ENCODE data around the gene JMJD8. TPM values are rescaled to one million over a fixed set of nuclear protein-coding genes. Genes with fewer than 3 reads are reported as not detected.

JMJD8 gene
- total RNA-seq, 1 donor from 2014 or later: 158 TPM

DNA sequence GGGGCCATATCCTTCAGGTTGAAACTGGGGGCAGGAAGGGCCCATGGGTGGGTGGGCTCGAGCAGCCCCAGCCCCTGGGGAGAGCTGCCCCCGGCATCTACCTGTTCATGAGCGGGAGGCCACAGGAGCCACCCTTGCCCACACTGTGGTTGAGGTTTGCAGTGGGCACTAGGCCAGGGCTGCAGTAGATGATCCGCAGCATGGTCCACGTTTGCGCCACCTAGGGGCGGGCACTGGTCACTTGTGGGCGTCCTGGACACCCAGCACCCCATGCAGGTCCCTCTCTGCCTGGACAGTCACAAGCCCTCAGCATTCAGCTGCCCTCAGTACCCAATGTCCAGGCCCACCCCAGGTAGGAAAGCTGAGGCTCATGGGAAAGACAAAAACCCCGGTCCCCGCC is 1.8 kb upstream of the JMJD8 start:
- H3K27me3 ChIP-seq: no peaks in the 10 kb centered on the region
- peaks cover 26 to 46% of the 10 kb centered on the region in 2 donors for H3K4me1 ChIP-seq
- no peak overlapping the region for H3K27ac ChIP-seq
- no peak for DNase-seq (ENCODE audit: low spot score in 2 of 2)
- no peaks in the 10 kb centered on the region for H3K9me3 ChIP-seq
- H3K36me3 ChIP-seq: peaks cover 20 to 36% of the 10 kb centered on the region in 2 donors
- TF ChIP-seq, protein P1, sequence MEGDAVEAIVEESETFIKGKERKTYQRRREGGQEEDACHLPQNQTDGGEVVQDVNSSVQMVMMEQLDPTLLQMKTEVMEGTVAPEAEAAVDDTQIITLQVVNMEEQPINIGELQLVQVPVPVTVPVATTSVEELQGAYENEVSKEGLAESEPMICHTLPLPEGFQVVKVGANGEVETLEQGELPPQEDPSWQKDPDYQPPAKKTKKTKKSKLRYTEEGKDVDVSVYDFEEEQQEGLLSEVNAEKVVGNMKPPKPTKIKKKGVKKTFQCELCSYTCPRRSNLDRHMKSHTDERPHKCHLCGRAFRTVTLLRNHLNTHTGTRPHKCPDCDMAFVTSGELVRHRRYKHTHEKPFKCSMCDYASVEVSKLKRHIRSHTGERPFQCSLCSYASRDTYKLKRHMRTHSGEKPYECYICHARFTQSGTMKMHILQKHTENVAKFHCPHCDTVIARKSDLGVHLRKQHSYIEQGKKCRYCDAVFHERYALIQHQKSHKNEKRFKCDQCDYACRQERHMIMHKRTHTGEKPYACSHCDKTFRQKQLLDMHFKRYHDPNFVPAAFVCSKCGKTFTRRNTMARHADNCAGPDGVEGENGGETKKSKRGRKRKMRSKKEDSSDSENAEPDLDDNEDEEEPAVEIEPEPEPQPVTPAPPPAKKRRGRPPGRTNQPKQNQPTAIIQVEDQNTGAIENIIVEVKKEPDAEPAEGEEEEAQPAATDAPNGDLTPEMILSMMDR (IDR thresholded peaks at IDR 0.05): peak in 1 of 3 experiments; percentile 19
- H3K4me3 ChIP-seq: no peak overlapping the region
- intact Hi-C loops (cut with DNase I): no loop called here

DNA sequence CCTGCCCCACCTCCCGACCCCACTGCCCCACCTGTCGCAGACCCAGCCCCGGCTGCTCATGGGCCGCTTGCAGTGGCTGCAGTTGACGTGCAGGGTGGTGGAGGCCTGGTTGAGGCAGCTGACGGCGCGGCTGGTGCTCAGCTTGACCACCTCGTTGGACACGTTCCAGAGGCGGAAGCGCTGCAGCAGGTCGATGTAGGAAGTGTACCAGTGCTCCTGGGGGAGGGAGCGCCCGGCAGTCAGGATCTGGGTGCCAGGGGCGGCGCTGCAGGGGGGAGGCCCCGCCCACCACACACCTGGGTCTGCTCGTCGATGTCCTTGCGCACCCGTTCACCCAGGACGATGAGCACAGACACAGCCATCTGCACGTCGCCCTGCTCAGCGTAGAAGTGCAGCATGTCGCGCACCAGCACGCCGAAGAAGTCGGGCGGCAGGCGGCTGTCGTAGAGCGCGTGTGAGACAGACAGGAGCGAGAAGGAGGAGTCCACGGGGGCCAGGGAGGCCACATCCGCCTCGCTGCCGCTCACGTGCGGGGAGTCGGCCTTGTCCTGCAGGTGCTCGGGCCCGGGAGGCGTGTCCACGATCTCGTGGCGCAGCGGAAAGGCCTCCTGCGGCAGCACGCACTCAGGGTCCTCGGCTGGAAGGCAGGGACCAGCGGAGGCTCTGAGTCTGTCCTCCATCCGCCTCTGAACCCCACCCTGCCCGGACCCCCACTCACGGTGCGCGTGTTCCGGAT is 995 bp upstream of the JMJD8 start:
- H3K36me3 ChIP-seq: peaks cover 20 to 36% of the 10 kb centered on the region in 2 donors
- no peaks in the 10 kb centered on the region for H3K27me3 ChIP-seq
- DNase-seq (ENCODE audit: low spot score in 2 of 2): no peak
- peak overlapping the region; percentile 68 to 72 for H3K27ac ChIP-seq
- H3K9me3 ChIP-seq: no peaks in the 10 kb centered on the region
- TF ChIP-seq, protein P1 (IDR thresholded peaks at IDR 0.05): no peak
- H3K4me3 ChIP-seq: peak overlapping the region in 1 of 2 donors; percentile 69
- peaks cover 31 to 50% of the 10 kb centered on the region in 2 donors for H3K4me1 ChIP-seq
- intact Hi-C loops (cut with DNase I): no loop called here

DNA sequence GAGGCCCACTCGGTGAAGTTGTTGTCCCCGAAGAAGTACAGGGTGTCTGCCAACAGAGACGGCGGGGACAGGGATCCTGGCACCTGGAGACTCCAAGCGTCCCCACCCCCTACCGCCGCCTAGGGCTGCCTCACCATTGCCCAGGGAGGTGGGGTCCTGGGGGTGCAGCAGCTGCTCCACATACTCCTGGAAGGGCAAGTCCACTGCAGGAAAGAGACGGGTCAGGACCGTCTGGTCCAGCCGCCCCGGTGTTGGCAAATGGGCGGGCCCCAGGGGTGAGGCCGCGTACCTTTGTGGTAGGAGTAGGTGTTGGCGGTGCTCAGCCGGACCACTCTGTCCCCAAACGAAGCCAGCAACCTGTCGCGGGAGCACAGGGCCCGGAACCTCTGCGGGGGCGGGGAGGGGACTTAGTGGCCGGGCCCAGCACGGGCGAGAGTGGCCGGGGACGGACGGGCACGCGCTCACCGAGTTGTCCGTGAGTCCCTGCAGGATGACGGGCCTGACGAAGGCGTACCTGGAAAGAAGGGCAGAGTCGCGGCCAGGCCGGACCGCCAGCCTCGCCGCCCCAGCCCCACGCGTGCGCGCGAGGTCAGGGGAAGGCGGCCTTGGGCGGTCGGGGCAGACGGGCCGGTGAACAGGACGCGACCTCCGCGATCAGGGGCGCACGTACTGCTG is 601 bp downstream of the JMJD8 start:
- intact Hi-C loops (cut with DNase I): no loop called here
- TF ChIP-seq, protein P1 (IDR thresholded peaks at IDR 0.05): no peak
- Histone ChIP-seq H3K4me3 (peak overlapping the region; percentile 64 to 69), H3K27ac (no peak overlapping the region), H3K9me3 (no peaks in the 10 kb centered on the region), H3K4me1 (peaks cover 20 to 36% of the 10 kb centered on the region in 2 donors), H3K27me3 (no peaks in the 10 kb centered on the region), H3K36me3 (peaks cover 20 to 36% of the 10 kb centered on the region in 2 donors)
- no peak for DNase-seq (ENCODE audit: low spot score in 2 of 2)

DNA sequence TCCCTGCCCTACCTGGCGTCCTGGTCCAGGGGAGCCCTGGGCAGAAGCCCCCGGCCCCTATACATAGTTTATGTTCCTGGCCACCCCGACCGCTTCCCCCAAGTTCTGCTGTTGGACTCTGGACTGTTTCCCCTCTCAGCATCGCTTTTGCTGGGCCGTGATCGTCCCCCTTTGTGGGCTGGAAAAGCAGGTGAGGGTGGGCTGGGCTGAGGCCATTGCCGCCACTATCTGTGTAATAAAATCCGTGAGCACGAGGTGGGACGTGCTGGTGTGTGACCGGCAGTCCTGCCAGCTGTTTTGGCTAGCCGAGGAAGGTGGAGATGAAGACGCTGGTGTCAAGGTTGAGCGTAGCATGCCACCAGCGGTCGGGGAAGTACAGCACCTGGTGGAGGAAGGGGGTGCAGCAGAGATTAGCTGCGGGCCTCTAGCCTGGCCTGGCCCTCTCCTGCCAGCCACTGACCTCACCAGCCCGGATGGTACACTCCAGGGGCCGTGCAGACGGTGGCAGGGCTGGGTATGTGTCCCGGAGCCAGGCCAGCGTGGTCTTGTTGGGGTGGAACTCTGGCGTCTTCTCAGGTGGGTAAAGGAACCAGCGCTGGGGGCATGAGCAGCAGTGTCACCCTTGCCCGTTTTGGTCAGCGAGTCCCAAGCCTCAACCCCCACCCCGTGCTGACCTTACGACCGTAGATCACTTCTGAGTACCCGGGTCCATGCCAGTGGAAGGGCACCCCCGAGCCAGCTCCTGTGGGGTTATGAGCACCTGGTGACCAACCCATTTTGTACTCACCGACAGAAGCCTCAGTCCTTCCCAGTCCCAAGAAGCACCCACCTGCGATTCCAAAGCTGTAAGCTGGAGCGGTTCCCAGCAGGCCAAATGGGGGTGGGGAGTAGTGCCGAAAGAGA is 1.4 kb downstream of the JMJD8 start:
- H3K27ac ChIP-seq: no peak overlapping the region
- H3K4me3 ChIP-seq: peak overlapping the region in 1 of 2 donors; percentile 89
- TF ChIP-seq, protein P1 (IDR thresholded peaks at IDR 0.05): no peak
- H3K27me3 ChIP-seq: no peaks in the 10 kb centered on the region
- H3K36me3 ChIP-seq: peaks cover 20 to 36% of the 10 kb centered on the region in 2 donors
- H3K9me3 ChIP-seq: no peaks in the 10 kb centered on the region
- intact Hi-C loops (cut with DNase I): no loop called here
- no peak for DNase-seq (ENCODE audit: low spot score in 2 of 2)
- peaks cover 20 to 36% of the 10 kb centered on the region in 2 donors for H3K4me1 ChIP-seq

DNA sequence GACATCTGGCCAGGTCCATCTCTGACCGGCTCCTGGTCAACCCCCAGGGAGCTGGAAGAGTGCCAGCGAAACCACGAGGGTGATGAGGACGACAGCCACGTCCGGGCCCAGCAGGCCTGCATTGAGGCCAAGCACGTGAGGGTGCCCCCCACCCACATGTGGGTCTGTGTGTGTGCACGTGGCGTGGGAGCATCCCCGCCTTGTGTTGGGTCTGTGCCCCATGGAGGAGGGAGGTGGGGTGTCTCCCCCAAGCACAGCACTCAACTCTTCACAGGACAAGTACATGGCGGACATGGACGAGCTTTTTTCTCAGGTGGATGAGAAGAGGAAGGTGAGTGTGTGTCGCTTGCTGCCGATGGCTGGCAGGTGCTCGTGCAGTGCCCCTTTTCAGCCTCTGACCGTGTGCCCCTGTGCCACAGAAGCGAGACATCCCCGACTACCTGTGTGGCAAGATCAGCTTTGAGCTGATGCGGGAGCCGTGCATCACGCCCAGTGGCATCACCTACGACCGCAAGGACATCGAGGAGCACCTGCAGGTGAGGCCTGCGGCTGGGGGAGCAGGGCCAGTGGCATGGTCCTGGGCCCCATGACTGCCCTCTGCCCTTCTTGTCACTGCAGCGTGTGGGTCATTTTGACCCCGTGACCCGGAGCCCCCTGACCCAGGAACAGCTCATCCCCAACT is 2.2 kb downstream of the JMJD8 start:
- Histone ChIP-seq H3K4me3 (peak overlapping the region; percentile 89 to 90), H3K9me3 (no peaks in the 10 kb centered on the region), H3K27ac (no peak overlapping the region), H3K27me3 (no peaks in the 10 kb centered on the region), H3K36me3 (peaks cover 19 to 28% of the 10 kb centered on the region in 2 donors), H3K4me1 (peaks cover 20 to 36% of the 10 kb centered on the region in 2 donors)
- intact Hi-C loops (cut with DNase I): loop anchor here (2.0 kb wide), 1 partner anchor 45 kb away; the partner anchor contains the start of gene METTL26
- TF ChIP-seq, protein P1 (IDR thresholded peaks at IDR 0.05): no peak
- no peak for DNase-seq (ENCODE audit: low spot score in 2 of 2)
